Prostate gland (tissue), 2 donors: ENCODE results near the gene BCAS3. TPM values are rescaled to one million over a fixed set of nuclear protein-coding genes. Genes with fewer than 3 reads are reported as not detected.
"Not testable (repeated sequence)": the region's sequence is repeated elsewhere in the genome, so short reads cannot be mapped to it uniquely, and the experiment has no call there.

Experiments
- DNase-seq: peaks from one replicate; pipeline ENCODE4 v3.0.0-alpha.2; 2019; ENCODE audit warnings: low spot score
- H3K27ac ChIP-seq, 2 donors: fragments of 200-600 bp; sonication (generic); 2 replicates each; pipeline ENCODE4 v1.5.1; 2017 to 2019
- H3K27me3 ChIP-seq: fragments of 200-600 bp; sonication (generic); replicated peaks from 2 replicates; pipeline ENCODE4 v1.5.1; 2019; ENCODE audit not compliant: insufficient read depth
- H3K36me3 ChIP-seq, 2 donors: fragments of 200-600 bp; sonication (generic); 1 replicate in 1 of 2; 2 replicates in 1 of 2; pipeline versions ENCODE4 v1.5.1 to v1.8.1; 2017 to 2019
- H3K4me1 ChIP-seq: fragments of 200-600 bp; sonication (generic); replicated peaks from 2 replicates; pipeline ENCODE4 v1.5.1; 2019
- H3K4me3 ChIP-seq, 2 donors: fragments of 200-600 bp; sonication (generic); 2 replicates each; pipeline ENCODE4 v1.5.1; 2017 to 2019
- H3K9me3 ChIP-seq: fragments of 200-600 bp; sonication (generic); 2 replicates; pipeline ENCODE4 v1.5.1; 2017
- CTCF ChIP-seq, 4 experiments: fragments of 200-600 bp in 2 of 4; fragments of 450-650 bp in 2 of 4; sonication (generic) in 2 of 4; IDR thresholded peaks; 1 replicate in 3 of 4; 2 replicates in 1 of 4; pipeline ENCODE4 v1.5.1; 2016 to 2019; ENCODE audit warnings: antibody characterized with exemption in 4 of 4, mild to moderate bottlenecking in 2 of 4, moderate library complexity in 2 of 4
- POLR2A ChIP-seq: fragments of 450-650 bp; IDR thresholded peaks from one replicate; pipeline ENCODE4 v1.6.1; 2016; ENCODE audit warnings: antibody characterized with exemption, mild to moderate bottlenecking
- POLR2AphosphoS5 ChIP-seq: sonication (generic); formaldehyde crosslinking; IDR thresholded peaks from one replicate; pipeline ENCODE4 v1.6.1; 2017; ENCODE audit warnings: antibody characterized with exemption
- WGBS: methylation state at CpG from one replicate; pipeline ENCODE4 v1.1.5; 2018; 5-methylcytosine and 5-hydroxymethylcytosine counted together
- intact Hi-C: fragments of 100-400 bp; cut with DNase I; formaldehyde crosslinking; loops from one replicate; pipeline ENCODE4 v1.14.2; 2022
- total RNA-seq, 2 donors: library from RNA; depleted of rRNA; stranded (reverse); fragments of >200 nt; gene quantifications; one replicate each; pipeline ENCODE4 v1.1.0, GENCODE V29; 2016

Gene BCAS3
- total RNA-seq, 2 donors from 2014 or later: 57.8 to 93.9 TPM

DNA sequence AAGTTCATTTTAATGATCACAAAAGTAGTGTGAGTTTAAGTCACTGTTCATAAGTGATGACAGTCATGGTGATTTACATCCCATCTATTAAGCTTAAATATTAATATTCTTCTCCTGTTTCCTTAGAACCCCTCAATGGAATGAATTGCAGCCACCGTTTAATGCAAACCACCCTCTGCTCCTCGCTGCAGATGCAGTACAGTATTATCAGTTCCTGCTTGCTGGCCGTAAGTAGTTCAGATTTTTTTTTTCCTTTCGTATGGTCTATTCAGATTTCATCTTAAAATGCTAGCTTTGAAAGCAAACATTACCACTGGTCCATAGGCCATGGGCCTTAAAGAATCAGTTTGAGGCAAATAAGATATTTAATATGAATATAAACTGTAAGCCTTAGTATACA is 363.0 kb downstream of the BCAS3 start:
- intact Hi-C loops: no loop called here
- H3K27ac ChIP-seq: no peak overlapping the region
- no peaks in the 10 kb centered on the region for H3K27me3 ChIP-seq
- H3K36me3 ChIP-seq: no peaks in the 10 kb centered on the region
- no peak for TF ChIP-seq CTCF (IDR thresholded peaks at IDR 0.05)
- TF ChIP-seq POLR2A: no peak
- TF ChIP-seq POLR2AphosphoS5: no peak
- no peaks in the 10 kb centered on the region for H3K9me3 ChIP-seq
- H3K4me1 ChIP-seq: no peaks in the 10 kb centered on the region
- no peak overlapping the region for H3K4me3 ChIP-seq
- DNase-seq: no peak
- WGBS: 84% methylated on average over 4 of the region's 4 CpGs

- intact Hi-C loops, H3K27me3 ChIP-seq, H3K9me3 ChIP-seq, H3K4me1 ChIP-seq, H3K27ac ChIP-seq, DNase-seq, H3K36me3 ChIP-seq, H3K4me3 ChIP-seq: not testable (repeated sequence)
- WGBS: 98% methylated on average over 5 of the region's 5 CpGs
Measured at GRCh38 chr17:61042348-61042747, 364.7 kb downstream of the BCAS3 start.

DNA sequence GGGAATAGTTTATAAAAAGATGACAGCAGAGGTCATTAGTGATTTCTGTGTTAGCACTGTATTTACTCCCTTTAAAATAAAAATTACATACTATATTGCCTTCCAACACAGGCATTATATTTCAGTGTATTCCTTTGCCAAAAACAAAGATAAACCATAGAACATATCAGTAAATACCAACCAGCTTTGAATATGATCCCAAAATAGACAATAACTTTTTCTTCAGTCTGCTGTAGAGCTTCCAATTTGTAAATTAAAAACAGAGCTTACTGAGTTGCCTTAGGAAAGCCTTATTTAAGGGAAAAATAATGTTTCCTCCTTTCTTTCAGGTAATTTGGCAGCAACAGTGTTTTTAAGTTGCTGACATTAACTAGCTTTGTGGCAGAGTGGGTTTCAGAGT is 369.9 kb downstream of the BCAS3 start:
- intact Hi-C loops: no loop called here
- no peak for TF ChIP-seq CTCF (IDR thresholded peaks at IDR 0.05)
- no peak for TF ChIP-seq POLR2A
- TF ChIP-seq POLR2AphosphoS5: no peak
- Histone ChIP-seq H3K36me3 (no peaks in the 10 kb centered on the region), H3K27me3 (no peaks in the 10 kb centered on the region), H3K9me3 (no peaks in the 10 kb centered on the region), H3K4me3 (no peak overlapping the region), H3K27ac (no peak overlapping the region), H3K4me1 (no peaks in the 10 kb centered on the region)
- no peak for DNase-seq

DNA sequence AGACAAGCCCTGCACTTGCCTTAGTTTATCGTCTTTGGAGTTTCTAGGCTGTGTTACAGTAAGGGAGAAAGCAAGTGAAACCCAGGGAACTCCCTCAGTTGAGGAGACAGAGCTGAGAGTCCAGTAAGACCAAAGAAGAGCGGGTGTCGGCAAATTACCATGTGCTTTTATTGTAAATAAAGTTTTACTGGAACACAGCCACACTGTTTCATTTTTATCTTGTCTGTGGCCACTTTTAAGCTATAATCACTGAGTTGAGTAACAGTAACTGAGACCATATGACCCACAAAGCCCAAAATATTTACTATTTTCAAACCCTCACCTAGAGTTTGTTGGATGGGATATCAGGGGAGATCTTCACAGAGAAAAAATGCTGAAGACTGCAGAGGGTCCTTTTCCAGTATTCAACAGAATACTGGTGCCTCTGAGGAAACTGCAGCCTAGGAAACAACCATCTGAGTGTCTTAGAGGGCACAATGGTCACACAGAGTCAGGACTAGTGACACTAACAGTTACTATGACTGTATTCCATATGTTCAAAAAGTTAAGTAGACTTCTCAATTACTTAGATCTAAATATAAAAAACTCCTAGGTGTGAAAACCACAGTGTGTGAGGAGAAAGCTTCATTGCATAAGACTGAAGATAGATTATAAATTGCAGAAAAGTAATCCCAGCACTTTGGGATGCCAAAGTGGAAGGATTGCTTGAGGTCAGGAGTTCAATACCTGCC is 370.9 kb downstream of the BCAS3 start:
- DNase-seq: no peak
- no peak overlapping the region for H3K4me3 ChIP-seq
- no peaks in the 10 kb centered on the region for H3K4me1 ChIP-seq
- no peak for TF ChIP-seq POLR2A
- no peak for TF ChIP-seq POLR2AphosphoS5
- TF ChIP-seq CTCF (IDR thresholded peaks at IDR 0.05): no peak
- intact Hi-C loops: no loop called here
- no peak overlapping the region for H3K27ac ChIP-seq
- no peaks in the 10 kb centered on the region for H3K36me3 ChIP-seq
- WGBS: 70% methylated on average over 3 of the region's 3 CpGs
- H3K27me3 ChIP-seq: no peaks in the 10 kb centered on the region
- H3K9me3 ChIP-seq: no peaks in the 10 kb centered on the region

GRCh38 chr17:61053469-61053868 is 375.8 kb downstream of the BCAS3 start:
- no peak for TF ChIP-seq CTCF (IDR thresholded peaks at IDR 0.05)
- no peak for TF ChIP-seq POLR2A
- no peak for TF ChIP-seq POLR2AphosphoS5
- 63% methylated on average over 1 of the region's 1 CpG for WGBS

More at GRCh38 chr17:61053469-61053868, 375.8 kb downstream of the BCAS3 start:
- H3K4me1 ChIP-seq: no peaks in the 10 kb centered on the region
- H3K9me3 ChIP-seq: no peaks in the 10 kb centered on the region
- intact Hi-C loops: no loop called here
- DNase-seq: no peak
- H3K27me3 ChIP-seq: no peaks in the 10 kb centered on the region
- no peak overlapping the region for H3K27ac ChIP-seq
- H3K36me3 ChIP-seq: no peaks in the 10 kb centered on the region
- no peak overlapping the region for H3K4me3 ChIP-seq
